Measurements from ENCODE around the gene GPC6. TPM values are rescaled to one million over a fixed set of nuclear protein-coding genes. Genes with fewer than 3 reads are reported as not detected.

Gene GPC6
- polyA plus RNA-seq, 6 donors from 2014 or later: not detected

GRCh38 chr13:94444826-94445225 lies 1218.2 kb downstream of the GPC6 start:
- no peak for ATAC-seq (ENCODE audit: low read depth in 2 of 2)
- Mint-ChIP-seq H3K27ac (no peak overlapping the region), H3K27me3 (peaks cover 0 to 22% (median 21%) of the 10 kb centered on the region in 3 donors), H3K4me3 (no peak overlapping the region), H3K36me3 (no peaks in the 10 kb centered on the region), H3K4me1 (no peaks in the 10 kb centered on the region), H3K9me3 (peaks cover 0 to 2% (median 0%) of the 10 kb centered on the region in 7 donors)
- DNase-seq: no peak

DNA sequence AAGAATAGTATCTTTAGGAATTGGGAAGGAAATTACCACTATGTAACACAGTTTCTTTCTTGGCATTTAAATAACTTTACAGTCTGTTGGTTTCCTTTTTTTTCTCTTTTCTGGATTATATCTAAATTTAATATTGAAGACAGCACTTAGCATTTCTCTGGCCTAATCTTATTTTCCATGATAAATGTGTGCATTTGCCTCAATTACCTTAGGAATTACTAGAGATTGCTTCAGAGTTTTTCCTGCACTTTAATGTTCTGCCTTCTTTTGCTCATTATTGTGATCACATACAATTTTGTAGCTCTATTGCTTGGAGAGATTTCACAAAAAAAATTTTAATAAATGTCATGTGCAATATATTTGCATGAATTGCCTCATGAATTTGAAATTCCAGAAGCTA lies 1227.7 kb downstream of the GPC6 start:
- Mint-ChIP-seq H3K27ac (no peak overlapping the region), H3K4me1 (no peaks in the 10 kb centered on the region), H3K36me3 (no peaks in the 10 kb centered on the region), H3K9me3 (peaks cover 0 to 7% (median 3%) of the 10 kb centered on the region in 7 donors), H3K4me3 (no peak overlapping the region), H3K27me3 (peaks cover 0 to 17% (median 5%) of the 10 kb centered on the region in 3 donors)
- DNase-seq: no peak
- ATAC-seq (ENCODE audit: low read depth in 2 of 2): no peak

DNA sequence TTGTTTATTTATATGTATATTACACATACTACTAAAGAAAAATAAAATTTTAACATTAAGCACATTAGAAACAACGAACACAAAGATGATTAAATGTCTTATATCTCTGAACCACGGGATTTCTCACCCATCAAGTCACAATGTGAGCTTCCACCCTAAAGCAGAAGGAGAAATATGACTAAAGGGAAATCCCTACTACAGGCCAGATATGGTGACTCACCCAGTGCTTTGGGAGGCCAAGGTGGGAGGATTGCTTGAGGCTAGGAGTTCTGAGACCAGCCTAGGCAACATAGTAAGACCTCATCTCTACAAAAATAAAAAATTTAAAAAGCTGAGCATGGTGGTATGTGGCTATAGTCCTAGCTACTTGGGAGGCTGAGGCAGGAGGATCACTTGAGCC lies 1228.3 kb downstream of the GPC6 start:
- H3K4me3 Mint-ChIP-seq: no peak overlapping the region
- H3K27me3 Mint-ChIP-seq: peaks cover 0 to 17% (median 5%) of the 10 kb centered on the region in 3 donors
- ATAC-seq (ENCODE audit: low read depth in 2 of 2): no peak
- DNase-seq: no peak
- H3K27ac Mint-ChIP-seq: no peak overlapping the region
- no peaks in the 10 kb centered on the region for H3K36me3 Mint-ChIP-seq
- peaks cover 0 to 5% (median 2%) of the 10 kb centered on the region in 7 donors for H3K9me3 Mint-ChIP-seq
- H3K4me1 Mint-ChIP-seq: no peaks in the 10 kb centered on the region

DNA sequence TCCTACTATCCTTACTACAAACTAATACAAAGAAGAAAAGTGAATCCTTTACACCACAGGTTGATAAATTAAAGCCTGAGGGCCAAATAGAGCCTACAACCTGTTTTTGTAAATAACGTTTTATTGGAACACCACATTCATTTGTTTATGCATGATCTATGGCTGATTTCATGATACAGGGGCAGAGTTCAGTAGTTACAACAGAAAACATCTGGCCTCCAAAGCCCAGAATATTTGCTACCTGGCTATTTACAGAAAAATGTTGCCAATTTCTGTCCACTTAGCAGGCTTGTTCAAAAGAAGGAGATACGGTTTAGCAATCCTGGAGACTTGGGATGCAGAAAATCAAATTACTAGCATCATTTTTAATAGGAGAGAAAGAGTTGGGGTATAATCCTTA lies 1228.8 kb downstream of the GPC6 start:
- Mint-ChIP-seq H3K27me3 (peaks cover 0 to 17% (median 5%) of the 10 kb centered on the region in 3 donors), H3K27ac (no peak overlapping the region), H3K4me3 (no peak overlapping the region), H3K36me3 (no peaks in the 10 kb centered on the region), H3K9me3 (peaks cover 0 to 3% (median 0%) of the 10 kb centered on the region in 7 donors), H3K4me1 (no peaks in the 10 kb centered on the region)
- no peak for DNase-seq
- no peak for ATAC-seq (ENCODE audit: low read depth in 2 of 2)
